DMS153 treated with DMSO at 0.1 percent for 48 hours (cell line): ENCODE measurements around the gene NACC2.

Experiments
- DNase-seq: peaks from one replicate; lab custom pipeline; 2025; ENCODE audit not compliant: unreplicated experiment; lab: John Stamatoyannopoulos, UW

NACC2 gene

GRCh38 chr9:136058801-136059302 lies 36.2 kb downstream of the NACC2 start:
- DNase-seq, result no peak

- DNase-seq, result no peak
Observed at GRCh38 chr9:136058084-136058483, 37.0 kb downstream of the NACC2 start.

GRCh38 chr9:136057236-136058081 lies 37.6 kb downstream of the NACC2 start:
- no peak for DNase-seq

- no peak for DNase-seq
Observed at GRCh38 chr9:136056546-136057235, 38.4 kb downstream of the NACC2 start.

GRCh38 chr9:136055715-136056545 lies 39.2 kb downstream of the NACC2 start:
- DNase-seq, result no peak

- DNase-seq, result no peak
Observed at GRCh38 chr9:136054798-136055714, 40.0 kb downstream of the NACC2 start.

- no peak for DNase-seq
Observed at GRCh38 chr9:136054146-136054545, 40.9 kb downstream of the NACC2 start.

- no peak for DNase-seq
Observed at GRCh38 chr9:136053757-136054142, 41.3 kb downstream of the NACC2 start.

- no peak for DNase-seq
Observed at GRCh38 chr9:136052991-136053756, 41.9 kb downstream of the NACC2 start.

GRCh38 chr9:136052472-136052880 lies 42.6 kb downstream of the NACC2 start:
- no peak for DNase-seq

- DNase-seq, result peak; percentile 94
Observed at GRCh38 chr9:136051837-136052471, 43.1 kb downstream of the NACC2 start.

GRCh38 chr9:136051453-136051836 lies 43.6 kb downstream of the NACC2 start:
- DNase-seq, result no peak

GRCh38 chr9:136050701-136051452 lies 44.2 kb downstream of the NACC2 start:
- no peak for DNase-seq

- no peak for DNase-seq
Observed at GRCh38 chr9:136050266-136050700, 44.8 kb downstream of the NACC2 start.

- no peak for DNase-seq
Observed at GRCh38 chr9:136049491-136050265, 45.4 kb downstream of the NACC2 start.

GRCh38 chr9:136048560-136049411 lies 46.3 kb downstream of the NACC2 start:
- DNase-seq, result no peak
